Liver (tissue), 3 donors: Measurements from ENCODE around the gene TMEM232.

Experiments used
- ATF3 ChIP-seq: IDR thresholded peaks from 2 replicates; pipeline ENCODE4 v1.6.1; 2016; ENCODE audit warnings: antibody characterized with exemption
- CTCF ChIP-seq: fragments of 150-350 bp; IDR thresholded peaks from 2 replicates; pipeline ENCODE4 v1.5.1; 2017; ENCODE audit warnings: improper control_type of control experiment, low read depth, low read length; ENCODE audit not compliant: missing input control
- JUND ChIP-seq, 2 donors: IDR thresholded peaks; 2 replicates each; pipeline ENCODE4 v1.6.1; 2016; ENCODE audit warnings: antibody characterized with exemption in 2 of 2
- MAX ChIP-seq: IDR thresholded peaks from 2 replicates; pipeline ENCODE4 v1.6.1; 2016; ENCODE audit warnings: antibody characterized with exemption
- RAD21 ChIP-seq, 2 donors: IDR thresholded peaks; 2 replicates each; pipeline ENCODE4 v1.6.1; 2016; ENCODE audit warnings: antibody characterized with exemption in 2 of 2, mild to moderate bottlenecking in 2 of 2
- REST ChIP-seq: IDR thresholded peaks from 2 replicates; pipeline ENCODE4 v1.6.1; 2016; ENCODE audit warnings: antibody characterized with exemption, mild to moderate bottlenecking
- SP1 ChIP-seq: IDR thresholded peaks from 2 replicates; pipeline ENCODE4 v1.6.1; 2018; ENCODE audit warnings: antibody characterized with exemption, mild to moderate bottlenecking
- YY1 ChIP-seq: IDR thresholded peaks from 2 replicates; pipeline ENCODE4 v1.6.1; 2016; ENCODE audit warnings: antibody characterized with exemption, mild to moderate bottlenecking
- donor health status: healthy.
- donor health status: healthy.

- no peak for TF ChIP-seq REST
- no peak for TF ChIP-seq CTCF
- TF ChIP-seq YY1: no peak
- TF ChIP-seq RAD21 (IDR thresholded peaks at IDR 0.05): no peak
- no peak for TF ChIP-seq JUND (IDR thresholded peaks at IDR 0.05)
- TF ChIP-seq SP1: no peak
- TF ChIP-seq ATF3: no peak
- TF ChIP-seq MAX: no peak
Measured at GRCh38 chr5:110469486-110469885, 257.0 kb downstream of the TMEM232 start.
